Dendritic cell treated with granulocyte-macrophage colony-stimulating factor and Interleukin-4, amounts not matched to agents 40 ng/mL and 50 ng/mL, for 4 days (primary cell): ENCODE measurements around the gene NEUROG3.

Experiments used
- H3K27ac Mint-ChIP-seq: one replicate; pipeline ENCODE4 v1.8.0; 2022; ENCODE audit warnings: mild to moderate bottlenecking, mixed read lengths
- H3K27me3 Mint-ChIP-seq: one replicate; pipeline ENCODE4 v1.8.0; 2022; ENCODE audit warnings: mild to moderate bottlenecking, mixed read lengths
- H3K36me3 Mint-ChIP-seq: one replicate; pipeline ENCODE4 v1.8.0; 2022; ENCODE audit warnings: low read depth, mixed read lengths
- H3K4me1 Mint-ChIP-seq: one replicate; pipeline ENCODE4 v1.8.0; 2022; ENCODE audit warnings: low read depth, mixed read lengths
- H3K4me3 Mint-ChIP-seq: one replicate; pipeline ENCODE4 v1.8.0; 2022; ENCODE audit warnings: mild to moderate bottlenecking, moderate library complexity, mixed read lengths
- H3K9me3 Mint-ChIP-seq: one replicate; pipeline ENCODE4 v1.8.0; 2022; ENCODE audit warnings: mixed read lengths
- intact Hi-C: fragments of 100-400 bp; cut with micrococcal nuclease; formaldehyde crosslinking; loops from one replicate; pipeline ENCODE4 v1.15.0; 2022

NEUROG3 gene

DNA sequence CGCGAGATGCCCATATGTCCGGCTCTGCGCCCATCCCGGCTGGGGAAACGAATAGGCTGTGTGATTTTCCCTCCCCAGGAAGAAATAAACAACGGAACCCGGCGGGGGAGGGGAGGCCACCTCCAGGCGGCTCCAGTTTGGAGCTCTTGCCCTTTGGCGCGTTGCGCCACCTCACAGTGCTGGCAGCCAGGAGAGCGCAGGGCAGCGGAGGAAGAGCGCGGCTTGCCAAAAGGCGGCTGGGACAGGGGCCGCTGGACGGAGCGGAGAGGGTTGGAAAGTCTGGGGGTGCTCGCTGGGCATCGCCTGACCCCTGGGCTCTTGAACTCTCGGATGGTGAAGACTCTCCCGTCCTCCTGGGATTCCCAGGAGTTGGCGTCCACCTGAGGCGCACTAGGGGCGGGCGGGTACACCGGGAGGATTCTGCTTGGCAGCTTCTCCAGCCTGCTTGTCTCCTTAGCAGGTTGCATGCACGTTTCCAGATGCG lies 5.3 kb upstream of the NEUROG3 start:
- no peak overlapping the region for H3K27ac Mint-ChIP-seq
- no peak overlapping the region for H3K4me3 Mint-ChIP-seq
- no peaks in the 10 kb centered on the region for H3K9me3 Mint-ChIP-seq
- intact Hi-C loops: no loop called here
- H3K4me1 Mint-ChIP-seq: peaks cover 20% of the 10 kb centered on the region
- peaks cover 78% of the 10 kb centered on the region for H3K27me3 Mint-ChIP-seq
- H3K36me3 Mint-ChIP-seq: no peaks in the 10 kb centered on the region

DNA sequence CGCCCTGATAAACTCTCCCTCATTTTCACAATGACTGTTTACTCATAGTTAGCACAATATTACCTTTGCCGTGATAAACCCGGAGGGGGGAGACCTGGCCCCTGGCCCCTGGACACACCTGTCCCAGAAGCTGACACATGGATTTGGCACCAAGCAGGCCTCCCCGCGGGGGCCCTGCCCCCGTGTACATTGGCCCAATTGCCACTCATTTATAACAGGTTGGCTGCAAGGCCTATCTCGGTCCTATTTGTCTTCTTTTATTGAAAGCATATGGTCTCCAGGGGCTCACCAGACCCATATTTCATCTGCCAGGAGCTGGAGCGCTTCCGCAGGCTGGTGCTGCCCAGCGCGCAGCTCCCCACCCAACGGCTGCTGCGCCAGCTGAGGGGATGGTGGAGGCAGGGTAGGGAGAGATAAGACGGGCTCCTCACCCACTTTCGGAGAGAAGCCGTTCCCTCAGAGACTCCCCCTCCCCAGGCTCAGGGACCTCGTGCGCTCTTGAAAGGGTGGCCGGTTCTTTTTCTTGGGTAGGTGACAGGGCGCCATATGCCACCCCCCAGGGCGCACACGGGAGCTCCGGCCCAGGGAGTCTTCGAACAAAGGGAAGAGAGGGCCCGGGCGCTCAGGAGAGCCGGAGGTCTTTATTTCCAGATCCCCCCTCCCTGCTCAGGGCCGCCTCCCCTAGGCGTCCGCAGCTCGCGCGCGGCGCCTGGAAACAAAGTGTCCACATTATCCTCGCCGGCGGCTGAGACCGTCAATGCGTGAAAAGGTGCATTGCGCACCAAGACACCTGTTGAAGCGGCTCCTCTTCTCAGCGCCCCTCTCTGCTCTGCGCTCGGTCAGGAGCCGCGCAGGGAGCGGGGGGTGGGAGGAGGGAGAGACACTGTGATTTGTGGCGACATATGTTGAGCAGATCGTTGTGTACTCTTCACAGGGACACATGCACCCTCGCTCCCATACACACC lies 4.3 kb upstream of the NEUROG3 start:
- Mint-ChIP-seq H3K9me3 (no peaks in the 10 kb centered on the region), H3K27me3 (peaks cover 86% of the 10 kb centered on the region), H3K4me3 (no peak overlapping the region), H3K36me3 (no peaks in the 10 kb centered on the region), H3K27ac (no peak overlapping the region), H3K4me1 (peaks cover 30% of the 10 kb centered on the region)
- intact Hi-C loops: no loop called here

GRCh38 chr10:69576334-69577011 lies 3.3 kb upstream of the NEUROG3 start:
- intact Hi-C loops: no loop called here
- H3K4me3 Mint-ChIP-seq: no peak overlapping the region

DNA sequence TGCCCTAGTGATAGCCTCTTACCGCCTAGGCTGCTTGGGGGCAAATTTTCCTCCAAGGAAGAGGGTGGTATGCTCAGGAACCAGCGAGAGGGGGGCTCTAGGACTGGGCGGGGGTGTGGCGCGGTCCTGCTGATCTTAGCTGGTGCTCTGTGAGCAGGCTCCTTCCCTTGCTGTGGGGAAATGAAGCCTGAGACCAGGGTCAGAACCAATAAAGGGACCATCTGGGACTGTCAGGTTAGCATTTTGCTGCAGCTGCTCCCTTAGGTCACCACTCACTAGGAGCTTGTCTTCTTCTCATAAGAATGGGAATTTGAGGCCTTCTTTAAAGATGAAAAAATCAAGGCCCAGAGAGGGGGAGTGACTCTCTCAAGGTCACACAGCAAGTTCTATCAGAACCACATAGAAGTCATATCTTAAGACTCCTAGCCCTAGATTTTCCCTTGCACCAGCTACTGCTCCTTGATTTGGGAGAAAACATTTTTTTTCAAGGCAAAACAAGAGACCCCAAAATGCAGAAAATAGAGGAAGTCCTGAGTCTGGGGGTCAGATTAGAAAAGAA lies 2.0 kb upstream of the NEUROG3 start:
- no peaks in the 10 kb centered on the region for H3K36me3 Mint-ChIP-seq
- no peak overlapping the region for H3K27ac Mint-ChIP-seq
- intact Hi-C loops: no loop called here
- peaks cover 33% of the 10 kb centered on the region for H3K4me1 Mint-ChIP-seq
- H3K27me3 Mint-ChIP-seq: peaks cover 94% of the 10 kb centered on the region
- H3K4me3 Mint-ChIP-seq: no peak overlapping the region
- H3K9me3 Mint-ChIP-seq: no peaks in the 10 kb centered on the region

More at GRCh38 chr10:69576334-69577011, 3.3 kb upstream of the NEUROG3 start:
- H3K36me3 Mint-ChIP-seq: no peaks in the 10 kb centered on the region
- H3K9me3 Mint-ChIP-seq: no peaks in the 10 kb centered on the region
- no peak overlapping the region for H3K27ac Mint-ChIP-seq
- H3K27me3 Mint-ChIP-seq: peaks cover 93% of the 10 kb centered on the region
- H3K4me1 Mint-ChIP-seq: peaks cover 33% of the 10 kb centered on the region

- Mint-ChIP-seq H3K4me3 (peak overlapping the region; percentile 35), H3K9me3 (no peaks in the 10 kb centered on the region), H3K27me3 (peaks cover 94% of the 10 kb centered on the region), H3K4me1 (peaks cover 33% of the 10 kb centered on the region), H3K27ac (no peak overlapping the region), H3K36me3 (no peaks in the 10 kb centered on the region)
- intact Hi-C loops: no loop called here
Observed at GRCh38 chr10:69574571-69574978, 1.4 kb upstream of the NEUROG3 start.

GRCh38 chr10:69572159-69573055 lies 815 bp downstream of the NEUROG3 start:
- H3K27me3 Mint-ChIP-seq: peaks cover 94% of the 10 kb centered on the region
- no peaks in the 10 kb centered on the region for H3K36me3 Mint-ChIP-seq
- peak overlapping the region; percentile 64 for H3K4me3 Mint-ChIP-seq
- peaks cover 33% of the 10 kb centered on the region for H3K4me1 Mint-ChIP-seq
- peak overlapping the region; percentile 50 for H3K27ac Mint-ChIP-seq
- intact Hi-C loops: no loop called here
- H3K9me3 Mint-ChIP-seq: no peaks in the 10 kb centered on the region

GRCh38 chr10:69571618-69572158 lies 1.5 kb downstream of the NEUROG3 start:
- H3K9me3 Mint-ChIP-seq: no peaks in the 10 kb centered on the region
- H3K27ac Mint-ChIP-seq: no peak overlapping the region
- peaks cover 94% of the 10 kb centered on the region for H3K27me3 Mint-ChIP-seq
- intact Hi-C loops: no loop called here
- H3K4me1 Mint-ChIP-seq: peaks cover 33% of the 10 kb centered on the region
- H3K36me3 Mint-ChIP-seq: no peaks in the 10 kb centered on the region
- no peak overlapping the region for H3K4me3 Mint-ChIP-seq

- Mint-ChIP-seq H3K9me3 (no peaks in the 10 kb centered on the region), H3K27me3 (peaks cover 92% of the 10 kb centered on the region), H3K27ac (no peak overlapping the region), H3K4me3 (no peak overlapping the region), H3K36me3 (no peaks in the 10 kb centered on the region), H3K4me1 (peaks cover 29% of the 10 kb centered on the region)
- intact Hi-C loops: no loop called here
Observed at GRCh38 chr10:69570050-69570816, 3.0 kb downstream of the NEUROG3 start.

- no peak overlapping the region for H3K27ac Mint-ChIP-seq
- peaks cover 22% of the 10 kb centered on the region for H3K4me1 Mint-ChIP-seq
- intact Hi-C loops: no loop called here
- H3K9me3 Mint-ChIP-seq: no peaks in the 10 kb centered on the region
- peaks cover 88% of the 10 kb centered on the region for H3K27me3 Mint-ChIP-seq
- H3K4me3 Mint-ChIP-seq: no peak overlapping the region
- H3K36me3 Mint-ChIP-seq: no peaks in the 10 kb centered on the region
Observed at GRCh38 chr10:69569396-69569934, 3.8 kb downstream of the NEUROG3 start.

GRCh38 chr10:69568472-69569395 lies 4.5 kb downstream of the NEUROG3 start:
- Mint-ChIP-seq H3K9me3 (no peaks in the 10 kb centered on the region), H3K27ac (no peak overlapping the region), H3K4me3 (no peak overlapping the region), H3K4me1 (peaks cover 15% of the 10 kb centered on the region), H3K36me3 (no peaks in the 10 kb centered on the region), H3K27me3 (peaks cover 81% of the 10 kb centered on the region)
- intact Hi-C loops: no loop called here

DNA sequence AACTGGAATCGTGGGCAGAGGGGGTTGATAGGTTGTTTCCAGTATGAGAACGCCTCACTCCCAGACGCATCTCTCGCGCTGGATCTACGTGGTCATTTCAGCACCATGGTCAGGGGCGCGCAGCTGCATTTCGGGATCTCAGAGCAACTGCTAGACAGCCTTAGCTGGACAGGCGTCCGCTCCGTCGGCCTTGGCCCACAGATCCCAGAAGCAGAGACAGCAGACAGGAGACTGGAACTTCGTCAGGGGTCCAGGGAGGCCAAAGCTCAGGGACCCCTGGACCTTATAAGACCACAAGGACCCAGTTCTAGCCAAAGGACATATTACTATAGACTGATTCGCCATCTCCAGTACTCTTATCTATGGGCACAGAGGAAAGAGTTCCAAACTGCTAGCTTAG lies 5.3 kb downstream of the NEUROG3 start:
- Mint-ChIP-seq H3K4me1 (peaks cover 7% of the 10 kb centered on the region), H3K27ac (no peak overlapping the region), H3K4me3 (no peak overlapping the region), H3K9me3 (no peaks in the 10 kb centered on the region), H3K36me3 (no peaks in the 10 kb centered on the region), H3K27me3 (peaks cover 79% of the 10 kb centered on the region)
- intact Hi-C loops: no loop called here
